Non-pigmented ciliary epithelial cell (primary cell): ENCODE measurements around the gene KCNQ1.

Experiments
- DNase-seq: peaks from one replicate; pipeline ENCODE4 v3.0.0-alpha.2; 2010; ENCODE audit warnings: low read depth

KCNQ1 gene

DNA sequence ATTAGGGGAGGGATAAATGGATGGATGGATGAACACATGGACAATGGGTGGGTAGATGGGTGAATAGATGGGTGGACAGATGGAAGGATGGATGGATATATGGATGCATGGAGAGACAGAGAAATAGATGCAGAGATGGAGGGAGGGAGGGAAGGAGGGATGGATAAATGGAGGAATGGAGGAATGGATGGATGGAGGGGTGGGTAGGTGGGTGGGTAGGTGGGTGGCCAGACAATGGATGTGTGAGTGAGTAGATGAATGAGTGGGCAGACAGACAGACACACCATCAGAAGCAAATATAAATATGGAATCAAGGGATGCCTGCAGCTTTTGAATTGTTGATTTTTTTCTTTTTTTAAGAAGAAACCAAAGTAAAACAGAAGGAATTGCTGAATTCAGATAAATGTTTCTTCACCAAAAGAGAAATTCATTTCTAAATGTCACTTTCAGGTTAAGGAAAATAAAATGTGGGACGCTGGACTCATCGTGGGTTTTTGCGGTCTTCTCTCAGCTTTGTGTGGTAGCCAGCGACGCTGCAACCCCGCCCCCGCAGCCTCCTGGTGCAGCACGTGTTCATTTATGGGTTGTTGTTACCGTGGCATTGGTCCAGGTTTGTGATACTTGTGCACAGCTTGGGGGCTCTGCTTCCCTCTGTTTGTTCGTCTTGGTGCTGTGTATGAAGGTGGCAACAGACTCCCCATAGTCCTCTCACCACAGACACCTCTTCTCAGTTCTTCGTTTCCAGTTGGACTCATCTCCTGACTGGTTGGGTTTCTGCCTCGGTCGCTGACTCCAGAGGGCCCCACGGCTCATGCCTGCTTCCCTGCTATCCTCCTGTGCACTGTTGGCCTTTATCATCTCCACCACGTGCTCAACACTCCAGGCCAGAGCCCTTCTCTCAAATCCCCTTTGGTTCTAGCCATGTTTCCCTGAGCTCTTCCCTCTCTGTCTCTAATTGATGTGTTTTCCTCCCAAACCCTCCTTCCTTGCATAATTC is 364.3 kb downstream of the KCNQ1 start:
- DNase-seq, result no peak

DNA sequence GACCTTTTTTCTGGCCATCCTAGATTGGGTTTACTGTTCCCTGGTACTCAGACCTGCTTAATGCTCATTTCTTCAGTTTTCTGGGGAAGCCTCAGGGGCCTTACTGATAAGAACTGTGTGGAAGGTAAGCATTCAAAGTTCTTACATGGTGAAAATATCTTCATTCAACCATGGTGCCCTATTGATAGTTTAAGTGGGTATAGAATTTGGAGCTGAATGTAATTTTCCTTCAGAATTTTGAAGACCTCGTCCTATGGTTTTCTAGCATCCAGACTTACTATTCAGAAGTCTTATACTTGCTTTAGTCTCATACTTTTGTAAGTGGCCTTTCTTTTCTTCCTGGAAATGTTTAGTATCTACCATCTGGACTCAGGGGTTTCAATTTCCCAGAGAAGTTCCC is 365.0 kb downstream of the KCNQ1 start:
- DNase-seq, result no peak

DNA sequence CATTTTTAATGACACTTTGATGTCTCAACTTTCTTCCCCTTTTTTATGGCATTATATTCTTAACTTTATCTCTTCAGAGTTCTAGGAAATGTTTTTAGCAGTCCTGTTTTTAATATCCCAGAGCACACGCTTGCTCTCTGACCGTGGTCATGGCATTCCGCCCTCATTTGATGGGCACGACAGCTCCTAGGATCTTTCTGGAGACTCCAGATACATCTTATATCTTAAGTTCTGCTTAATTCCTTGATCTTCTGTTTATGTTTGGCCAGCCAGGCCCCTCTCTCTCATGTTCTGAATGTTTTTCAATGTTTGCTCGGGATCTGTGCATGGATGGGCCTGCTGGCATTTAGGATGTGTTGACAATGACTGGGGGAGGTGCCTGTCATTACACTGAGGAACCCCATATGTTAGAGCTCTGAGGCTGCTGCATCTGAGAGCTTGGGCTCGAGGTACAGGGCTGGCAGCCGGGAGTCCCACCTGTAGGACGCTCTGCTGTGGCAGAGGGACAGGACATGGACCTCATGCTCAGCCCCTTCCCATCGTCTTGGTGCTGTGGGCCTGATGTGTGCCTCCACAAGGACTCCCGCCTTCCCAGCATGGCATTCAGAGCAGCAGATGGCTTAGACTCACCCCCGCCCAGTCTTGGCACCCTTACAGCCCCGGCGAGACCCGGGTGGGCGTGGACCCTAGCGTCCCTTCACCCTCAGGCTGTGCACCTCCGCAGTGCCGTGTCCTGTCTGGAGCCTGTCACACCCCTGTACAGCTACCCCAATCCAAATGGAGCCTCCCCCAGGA is 365.8 kb downstream of the KCNQ1 start:
- no peak for DNase-seq

DNA sequence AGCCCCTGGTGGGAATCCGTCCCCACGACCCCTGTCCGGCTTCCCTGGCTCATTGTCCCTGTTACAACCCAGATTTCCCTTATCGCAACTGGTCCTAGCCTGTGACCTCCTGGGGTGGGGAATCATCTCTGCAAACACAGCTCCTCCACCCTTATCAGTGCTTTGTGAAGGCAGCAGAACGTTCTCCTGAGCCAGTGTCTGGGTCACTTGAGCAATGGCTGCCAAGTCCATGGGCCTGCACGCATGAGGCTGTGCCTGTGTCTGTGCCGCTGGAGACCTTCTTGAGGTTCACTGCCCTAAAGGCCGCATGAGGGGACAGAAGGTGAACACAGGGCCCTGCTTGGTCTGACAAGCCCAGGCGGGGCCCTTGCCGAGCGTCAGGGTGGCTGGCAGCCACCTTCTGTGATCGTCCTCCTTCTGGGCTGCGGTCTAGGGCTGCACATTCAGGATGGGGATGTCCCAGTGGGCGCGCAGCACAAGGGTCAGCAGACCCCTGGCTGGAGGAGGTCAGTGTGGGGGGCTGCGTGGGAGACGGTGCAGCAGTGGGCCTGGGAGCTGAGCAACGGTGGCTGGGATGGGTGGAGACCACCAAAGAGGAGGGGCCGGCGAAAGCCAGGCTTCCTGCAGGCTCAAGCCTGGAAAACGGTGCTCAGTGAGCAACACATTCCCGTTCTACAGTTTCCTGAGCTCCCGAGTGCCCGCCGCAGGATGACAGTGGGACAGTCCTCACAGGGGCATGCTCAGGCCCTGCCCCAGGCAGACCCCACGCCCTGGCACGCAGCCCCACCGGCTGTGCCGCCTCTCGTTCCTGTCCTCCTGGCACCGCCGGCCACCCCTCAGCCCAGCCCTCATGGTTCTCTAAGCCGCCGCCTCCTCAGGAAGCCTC is 366.6 kb downstream of the KCNQ1 start:
- DNase-seq, result no peak

DNA sequence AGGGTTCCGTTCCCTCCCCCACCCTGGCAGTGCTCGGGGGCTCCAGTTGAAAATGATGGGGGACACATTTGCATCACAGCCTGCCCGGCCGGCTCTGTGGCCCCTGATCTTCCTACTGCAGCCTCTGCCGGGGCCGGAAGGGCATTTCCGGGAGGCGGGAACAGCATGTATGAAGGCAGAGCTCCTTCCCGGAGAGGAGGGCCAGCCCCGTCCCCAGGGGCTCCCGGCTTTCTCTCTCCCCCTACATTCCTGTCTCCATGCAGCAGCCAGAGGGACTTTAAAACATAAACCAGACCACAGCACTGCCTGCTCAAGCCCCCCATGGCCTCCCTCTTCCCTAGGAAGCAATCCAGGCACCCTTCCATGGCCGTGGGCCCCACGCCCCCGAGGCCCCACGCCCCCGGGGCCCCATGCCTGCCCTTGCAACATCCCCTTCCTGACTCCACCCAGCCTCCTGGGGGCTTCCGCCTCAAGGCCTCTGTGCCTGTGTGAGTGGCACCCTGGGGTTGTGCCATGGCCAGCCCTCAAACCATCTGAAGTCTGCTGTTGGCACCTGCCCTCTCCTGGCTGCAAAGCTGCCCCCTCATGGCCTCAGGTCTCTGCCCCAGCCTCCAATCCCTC is 367.7 kb downstream of the KCNQ1 start:
- DNase-seq, result no peak

DNA sequence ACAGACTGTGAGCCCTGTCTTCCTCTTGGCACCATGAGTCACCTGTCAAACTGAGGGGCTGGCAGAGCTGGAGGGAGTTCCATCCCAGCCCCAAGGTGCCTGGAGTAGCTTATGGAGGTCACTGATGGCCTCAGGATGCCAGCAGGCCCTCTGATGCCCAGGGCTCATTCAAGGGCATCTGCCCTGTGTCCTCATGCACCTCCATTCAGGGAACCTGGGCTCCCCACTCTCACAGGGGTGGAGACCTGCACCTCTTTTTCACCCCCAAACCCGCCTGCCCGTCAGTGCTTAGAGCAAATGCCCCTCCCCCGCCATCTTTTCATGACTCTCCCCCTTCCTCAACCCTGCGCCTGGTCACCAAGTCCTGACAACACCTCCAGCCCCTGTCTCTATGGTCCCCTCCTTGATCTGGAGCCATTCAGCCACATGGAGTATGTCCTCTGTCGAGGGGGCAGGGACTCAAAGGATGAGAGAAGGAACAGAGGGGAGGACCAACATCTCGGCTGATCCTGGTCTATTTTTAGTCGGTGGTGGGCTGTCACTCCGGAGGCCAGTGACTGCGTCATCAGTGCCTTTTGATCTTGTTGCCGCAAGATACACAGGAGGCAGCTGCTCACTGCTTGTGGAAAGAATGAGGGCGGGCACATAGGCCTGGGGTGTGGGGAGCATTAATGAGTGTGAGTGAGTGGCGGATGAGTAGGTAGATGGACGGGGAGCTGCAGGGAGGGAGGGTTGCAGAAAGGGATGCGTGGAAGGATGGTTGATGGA is 368.5 kb downstream of the KCNQ1 start:
- no peak for DNase-seq

DNA sequence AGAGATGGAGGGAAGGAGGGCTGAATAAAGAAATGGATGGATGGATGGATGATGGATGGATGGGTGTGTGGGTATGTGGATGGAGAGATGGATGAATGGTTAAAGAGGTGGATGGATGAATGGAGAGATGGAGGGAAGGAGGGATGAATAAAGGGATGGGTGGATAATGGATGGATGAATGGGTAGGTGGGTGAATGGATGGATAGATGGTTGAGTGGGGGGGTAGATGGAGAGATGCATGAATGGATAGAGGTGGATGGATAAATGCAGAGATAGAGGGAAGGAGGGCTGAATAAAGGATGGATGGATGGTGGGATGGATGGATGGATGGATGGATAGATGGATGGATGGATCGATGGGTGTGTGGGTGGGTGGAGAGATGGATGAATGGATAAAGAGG is 369.2 kb downstream of the KCNQ1 start:
- DNase-seq, result no peak

DNA sequence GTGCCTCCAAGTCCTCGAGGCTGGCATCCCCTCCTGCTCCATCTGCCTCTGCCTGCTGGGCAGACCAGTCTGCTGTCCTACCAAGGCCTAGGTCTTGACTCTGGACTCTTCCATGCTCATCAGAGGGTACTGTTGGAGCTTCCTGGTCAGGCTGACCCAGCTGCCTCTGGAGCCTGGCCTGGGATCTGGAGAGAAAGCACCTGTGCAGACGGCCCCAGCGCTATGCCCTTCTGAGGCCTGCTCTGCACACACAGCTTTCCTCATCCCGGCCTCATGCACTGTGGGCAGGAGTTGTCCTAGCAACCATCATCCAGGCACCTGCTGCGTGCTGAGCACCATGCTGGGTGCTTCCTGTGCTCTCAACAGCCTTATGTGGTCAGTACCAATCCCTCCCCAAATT is 369.9 kb downstream of the KCNQ1 start:
- no peak for DNase-seq

DNA sequence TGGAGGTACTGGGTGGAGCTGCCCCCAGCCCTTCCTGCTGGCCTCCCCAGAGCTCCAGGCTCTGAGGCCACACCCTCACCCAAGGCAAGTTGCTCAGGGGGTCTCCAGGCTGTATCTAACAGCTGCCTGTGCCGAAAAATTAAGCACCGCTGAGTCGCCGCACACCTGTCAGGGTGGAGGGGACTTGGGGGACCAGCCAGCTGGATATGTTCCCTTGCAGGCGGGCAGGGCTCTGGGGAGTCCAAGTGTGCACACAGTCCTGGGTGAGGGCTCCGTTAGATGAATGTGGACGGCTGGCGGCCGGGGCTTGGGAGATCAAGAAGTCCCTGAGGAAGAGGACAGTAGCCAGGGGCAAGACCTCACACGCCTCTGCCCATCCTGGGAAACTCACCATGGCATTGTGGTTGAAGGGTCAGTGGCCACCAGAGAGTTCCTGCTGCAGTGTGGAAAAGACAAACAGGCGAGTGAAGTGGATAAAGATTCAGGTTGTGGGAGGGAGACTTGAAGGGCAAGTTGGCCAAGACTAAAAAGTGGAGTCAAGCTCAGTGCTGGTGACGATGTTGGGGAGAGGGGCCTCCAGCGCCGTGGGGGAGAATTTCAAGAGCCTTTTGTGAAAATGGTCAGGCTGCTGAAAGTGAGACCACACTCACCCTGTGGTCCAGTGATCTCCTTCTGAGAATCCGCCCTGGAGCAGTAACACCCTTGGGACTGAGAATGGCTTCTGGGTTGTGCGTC is 371.1 kb downstream of the KCNQ1 start:
- DNase-seq, result no peak

DNA sequence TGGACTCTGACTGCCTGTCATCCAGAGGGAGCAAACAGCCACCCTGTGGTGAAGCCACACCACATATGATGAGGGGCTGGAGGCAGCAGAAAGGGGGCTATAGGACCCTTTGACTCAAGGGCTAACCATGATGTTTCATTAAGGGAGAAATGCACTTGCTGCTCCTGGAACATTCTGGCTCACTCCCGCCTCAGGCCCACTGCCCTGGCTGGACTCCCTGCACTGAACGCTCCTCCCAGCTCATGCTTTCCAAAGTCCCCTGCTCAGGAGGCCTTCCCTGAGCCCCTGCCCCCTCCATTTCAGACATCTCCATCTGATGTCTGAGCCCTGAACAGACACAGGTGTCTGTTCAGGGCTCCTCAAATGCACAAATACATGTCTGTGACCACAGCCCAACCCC is 371.7 kb downstream of the KCNQ1 start:
- no peak for DNase-seq

DNA sequence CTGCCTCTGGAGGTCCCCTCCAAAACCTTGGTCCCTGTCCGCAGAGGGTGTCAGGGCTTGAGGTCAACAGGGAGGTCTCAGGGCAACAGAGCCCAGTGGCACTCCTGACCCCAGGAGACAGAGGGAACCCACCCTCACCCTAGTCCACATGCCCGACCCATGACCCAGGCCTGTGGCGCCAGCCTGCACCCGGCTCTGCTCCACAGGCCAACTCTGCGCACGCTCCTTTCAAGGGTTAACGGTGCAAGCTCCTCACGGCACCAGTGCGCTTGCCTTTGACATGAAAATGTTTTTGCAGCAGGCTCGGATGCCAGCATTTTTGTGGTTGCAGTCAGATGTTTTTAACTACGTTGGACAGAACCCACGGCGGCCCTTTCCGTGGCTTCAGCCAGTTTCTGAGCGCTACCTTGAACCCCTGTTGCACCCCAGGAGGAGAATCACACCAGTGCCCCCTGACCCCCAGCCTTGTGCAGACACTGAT is 372.2 kb downstream of the KCNQ1 start:
- no peak for DNase-seq

DNA sequence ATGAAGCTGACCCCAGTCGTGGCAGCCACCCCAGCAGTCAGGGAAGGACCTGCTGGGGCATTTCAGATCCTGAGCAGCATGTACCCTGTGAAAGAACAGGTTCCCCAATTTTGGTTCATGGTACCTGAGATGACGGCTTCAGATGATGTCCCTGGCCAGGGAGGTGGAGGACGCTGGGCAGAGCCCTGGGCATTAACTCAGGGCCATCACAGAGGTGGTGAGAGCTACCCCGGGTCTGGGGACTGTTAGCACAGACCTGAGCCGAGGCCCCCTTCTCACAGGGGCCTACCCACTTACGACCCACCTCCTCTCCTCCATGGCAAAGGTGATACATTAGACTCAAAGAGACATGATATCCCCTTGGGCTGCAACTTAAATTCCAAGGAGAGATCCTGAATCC is 372.6 kb downstream of the KCNQ1 start:
- DNase-seq, result no peak

DNA sequence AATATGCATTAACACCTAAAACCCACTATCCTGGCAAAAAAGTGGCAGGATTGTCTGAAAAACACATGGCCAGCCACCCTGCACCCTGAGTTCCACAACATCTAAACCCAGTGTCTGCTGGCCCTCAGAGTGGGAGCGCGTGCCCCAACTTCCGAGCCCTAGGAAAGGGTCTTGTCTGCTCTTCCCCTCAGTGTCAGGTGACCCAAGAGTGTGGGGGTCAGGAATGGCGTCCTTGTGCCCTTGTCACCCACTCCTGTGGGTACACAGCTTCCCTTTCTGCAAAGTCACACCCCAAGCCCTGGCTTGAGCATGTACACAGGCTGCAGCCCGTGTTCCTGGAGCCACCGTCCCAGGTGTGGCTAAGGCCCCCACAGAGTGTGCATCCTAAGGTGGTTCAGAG is 373.2 kb downstream of the KCNQ1 start:
- DNase-seq, result no peak

DNA sequence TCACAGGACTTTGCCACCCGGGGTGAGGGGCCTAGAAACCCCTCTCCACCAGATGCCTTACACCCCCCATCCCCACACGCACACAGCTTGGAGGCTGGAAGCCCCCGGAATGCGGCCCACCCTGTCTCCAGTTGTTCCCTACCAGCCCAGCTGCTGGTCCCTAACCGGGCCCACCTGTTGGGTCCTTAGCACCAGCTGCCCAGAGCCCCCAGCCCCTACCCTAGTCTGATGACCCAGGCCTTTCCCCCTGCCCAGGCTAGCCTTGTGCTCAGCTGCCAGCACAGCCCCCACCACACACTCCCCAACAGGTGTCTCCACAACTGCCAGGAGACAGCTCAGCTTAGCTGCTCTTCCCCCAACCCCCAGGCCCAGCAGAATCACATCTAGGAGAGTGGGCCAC is 373.7 kb downstream of the KCNQ1 start:
- DNase-seq, result no peak

DNA sequence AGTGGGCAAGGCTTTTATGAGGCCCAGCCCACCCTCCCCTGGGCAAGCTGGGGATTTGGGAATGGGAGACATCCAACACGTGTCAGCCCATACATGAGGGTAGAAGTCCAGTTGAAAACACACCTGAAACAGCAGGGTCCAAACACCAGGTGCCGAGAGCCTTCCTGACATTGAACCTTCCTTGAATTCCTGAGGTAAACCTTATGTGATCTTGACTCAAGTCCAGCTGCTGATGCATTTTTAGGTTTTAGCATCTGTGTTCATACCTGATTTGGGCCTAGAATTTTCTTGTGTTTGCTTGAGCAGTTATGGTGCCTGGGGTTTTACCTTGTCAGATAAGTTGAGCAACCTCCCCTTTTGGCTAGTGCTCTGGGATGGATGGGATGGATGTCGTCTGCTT is 374.5 kb downstream of the KCNQ1 start:
- DNase-seq, result no peak

DNA sequence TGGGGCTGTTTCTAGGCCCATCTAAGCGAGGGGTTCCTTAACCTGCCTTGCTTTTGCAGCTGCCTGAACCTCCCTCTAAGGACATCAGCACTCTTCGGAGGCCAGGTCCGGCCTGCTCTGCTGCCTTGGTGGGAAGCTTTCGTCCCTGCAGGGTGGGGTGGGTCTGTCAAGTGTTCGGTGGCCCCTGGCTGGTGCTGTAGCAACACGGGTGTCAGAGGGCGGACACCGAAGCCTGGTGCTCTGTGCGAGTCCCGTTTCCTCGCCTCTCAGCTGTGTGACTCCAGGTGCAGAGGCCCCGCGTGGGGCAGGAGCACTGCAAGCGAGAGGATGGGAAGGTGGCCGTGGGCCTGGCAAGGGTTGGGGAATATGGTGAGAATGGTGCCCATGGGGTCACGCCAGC is 376.2 kb downstream of the KCNQ1 start:
- DNase-seq, result no peak

DNA sequence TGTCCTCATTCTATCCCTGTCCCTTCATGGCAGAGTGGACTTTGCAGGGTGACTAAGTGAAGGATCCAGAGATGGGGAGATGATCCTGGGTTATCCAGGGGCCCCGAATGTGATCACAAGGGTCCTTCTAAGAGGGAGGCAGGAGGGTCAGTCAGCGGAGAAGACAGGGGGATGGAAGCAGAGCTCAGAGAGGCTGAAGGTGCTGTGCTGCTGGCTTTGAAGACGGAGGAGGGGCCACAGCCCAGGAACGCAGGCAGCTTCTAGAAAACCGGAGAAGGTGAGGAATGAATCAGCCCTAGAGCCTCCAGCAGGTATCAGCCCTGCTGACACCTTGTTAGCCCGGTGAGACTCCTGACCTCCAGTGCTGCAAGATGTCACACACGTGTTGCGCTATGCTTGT is 377.1 kb downstream of the KCNQ1 start:
- DNase-seq, result no peak

DNA sequence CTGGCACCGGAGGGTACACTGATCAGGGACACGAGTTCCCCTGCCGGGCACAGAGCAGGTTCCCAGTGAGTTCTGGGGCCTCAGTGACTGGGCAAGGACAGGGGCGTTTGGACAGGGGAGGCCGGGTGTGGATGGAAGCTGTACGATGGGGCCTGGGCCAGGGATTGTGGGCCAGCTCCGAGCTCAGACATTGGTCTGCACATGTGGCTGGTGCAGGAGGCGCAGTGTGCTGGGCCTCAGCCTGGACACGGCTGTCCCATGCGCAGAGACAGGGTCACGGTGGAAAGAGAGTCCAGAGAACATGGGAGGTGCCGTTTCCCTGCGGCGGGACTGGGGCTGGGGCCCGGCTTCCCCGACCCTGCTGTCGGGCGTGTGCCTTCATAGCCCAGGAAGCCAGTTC is 380.0 kb downstream of the KCNQ1 start:
- no peak for DNase-seq

DNA sequence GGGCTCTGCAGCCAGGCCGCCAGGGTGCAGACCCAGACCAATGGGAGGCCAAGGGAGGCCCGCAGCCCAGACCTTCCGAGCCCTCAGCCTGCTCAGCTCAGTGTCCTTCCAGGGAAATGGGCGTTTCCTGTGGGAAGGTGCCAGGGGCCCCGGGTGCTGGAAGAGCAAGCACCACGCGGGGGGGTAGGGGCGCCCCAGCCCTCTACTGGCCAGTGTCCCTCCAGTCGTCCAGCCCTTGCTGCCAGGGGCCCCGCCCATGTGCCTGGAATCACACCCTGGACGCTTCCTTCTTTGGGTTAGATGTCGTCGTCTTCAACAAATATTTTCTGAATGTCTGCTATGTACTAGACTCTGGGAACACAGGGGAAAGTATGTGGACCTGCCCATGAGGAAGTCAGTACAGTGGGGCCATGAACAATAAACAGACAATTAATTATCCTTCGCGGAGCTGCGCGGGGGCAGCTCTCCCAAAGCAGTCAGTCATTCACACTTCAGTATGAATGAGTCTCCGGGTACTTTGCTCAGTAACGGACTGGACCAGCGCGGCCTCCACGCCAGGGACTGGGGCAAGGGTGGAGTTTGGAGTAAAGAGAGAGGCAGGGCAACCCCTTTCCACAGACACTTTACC is 380.6 kb downstream of the KCNQ1 start:
- DNase-seq, result no peak
